ENCODE measurements around the gene PIGH.

DNA sequence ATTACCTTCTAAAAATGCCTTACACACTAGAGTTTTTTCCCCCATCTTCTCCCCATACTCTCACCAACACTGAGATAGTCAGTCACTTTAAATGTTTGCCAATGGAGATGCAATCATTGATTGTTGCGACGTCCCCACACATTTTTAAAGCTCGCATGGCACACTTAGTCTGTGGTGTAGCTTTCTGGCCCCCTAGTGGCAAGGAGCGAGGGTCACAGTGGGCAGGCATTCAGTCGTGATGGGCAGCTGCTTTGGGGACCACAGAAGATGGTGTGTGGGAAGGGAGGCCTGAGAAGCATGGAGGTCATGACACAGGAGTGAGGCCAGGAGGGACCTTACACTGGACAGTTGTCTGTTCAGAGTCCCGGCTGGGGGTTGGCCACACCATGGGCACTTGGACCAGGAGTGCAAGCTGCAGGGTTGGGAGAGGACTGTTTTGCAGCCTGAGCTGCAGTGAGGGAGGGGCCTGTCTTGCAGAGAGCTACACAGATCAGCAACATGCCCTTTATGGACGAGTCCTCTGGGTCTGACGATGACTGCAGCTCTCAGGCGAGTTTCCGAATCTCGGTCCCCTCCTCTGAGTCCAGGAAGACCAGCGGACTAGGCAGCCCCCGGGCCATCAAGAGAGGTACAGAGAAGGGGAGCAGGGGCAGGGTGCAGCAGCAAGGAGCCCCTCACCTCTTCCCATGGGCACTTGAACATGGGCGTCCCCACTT, 28.6 kb downstream of the PIGH start:
- TF ChIP-seq, protein P1, sequence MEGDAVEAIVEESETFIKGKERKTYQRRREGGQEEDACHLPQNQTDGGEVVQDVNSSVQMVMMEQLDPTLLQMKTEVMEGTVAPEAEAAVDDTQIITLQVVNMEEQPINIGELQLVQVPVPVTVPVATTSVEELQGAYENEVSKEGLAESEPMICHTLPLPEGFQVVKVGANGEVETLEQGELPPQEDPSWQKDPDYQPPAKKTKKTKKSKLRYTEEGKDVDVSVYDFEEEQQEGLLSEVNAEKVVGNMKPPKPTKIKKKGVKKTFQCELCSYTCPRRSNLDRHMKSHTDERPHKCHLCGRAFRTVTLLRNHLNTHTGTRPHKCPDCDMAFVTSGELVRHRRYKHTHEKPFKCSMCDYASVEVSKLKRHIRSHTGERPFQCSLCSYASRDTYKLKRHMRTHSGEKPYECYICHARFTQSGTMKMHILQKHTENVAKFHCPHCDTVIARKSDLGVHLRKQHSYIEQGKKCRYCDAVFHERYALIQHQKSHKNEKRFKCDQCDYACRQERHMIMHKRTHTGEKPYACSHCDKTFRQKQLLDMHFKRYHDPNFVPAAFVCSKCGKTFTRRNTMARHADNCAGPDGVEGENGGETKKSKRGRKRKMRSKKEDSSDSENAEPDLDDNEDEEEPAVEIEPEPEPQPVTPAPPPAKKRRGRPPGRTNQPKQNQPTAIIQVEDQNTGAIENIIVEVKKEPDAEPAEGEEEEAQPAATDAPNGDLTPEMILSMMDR (IDR thresholded peaks at IDR 0.05): no peak
- TF ChIP-seq POLR2A (IDR thresholded peaks at IDR 0.05): no peak

Measured in lower leg skin (tissue), 3 donors.